Measurements from ENCODE around the gene SMARCD2.

SMARCD2 gene

GRCh38 chr17:63819131-63819530 is 23.4 kb downstream of the SMARCD2 start:
- peak overlapping the region; percentile 24; the same call in 1 of the 2 replicates for H3K27ac ChIP-seq (replicated peaks)
- no peak overlapping the region for H3K4me3 ChIP-seq (replicated peaks; ENCODE audit: insufficient read depth, low read length)
- no peak for TF ChIP-seq CTCF (IDR thresholded peaks at IDR 0.05; ENCODE audit: insufficient read depth, low read length)
- TF ChIP-seq POLR2AphosphoS5 (IDR thresholded peaks at IDR 0.05; ENCODE audit: low read depth) = no peak
- no peaks in the 10 kb centered on the region for H3K27me3 ChIP-seq (ENCODE audit: insufficient read depth, poor library complexity, severe bottlenecking)
- no peak for DNase-seq (ENCODE audit: low read depth in 1 of 2, low spot score in 1 of 2)

GRCh38 chr17:63817736-63818385 is 24.6 kb downstream of the SMARCD2 start:
- DNase-seq (ENCODE audit: low read depth in 1 of 2, low spot score in 1 of 2) = no peak
- TF ChIP-seq SPI1 (IDR thresholded peaks at IDR 0.05; ENCODE audit: borderline replicate concordance, low read depth) = no peak
- no peak for TF ChIP-seq REST (IDR thresholded peaks at IDR 0.05; ENCODE audit: insufficient replicate concordance, low read depth)
- no peak for TF ChIP-seq CTCF (IDR thresholded peaks at IDR 0.05; ENCODE audit: insufficient read depth, low read length)
- no peak for TF ChIP-seq GABPA (IDR thresholded peaks at IDR 0.05; ENCODE audit: low read depth)
- TF ChIP-seq POLR2AphosphoS5 (IDR thresholded peaks at IDR 0.05; ENCODE audit: low read depth) = no peak
- Histone ChIP-seq H3K4me3 (replicated peaks; ENCODE audit: insufficient read depth, low read length) (no peak overlapping the region), H3K27ac (replicated peaks) (no peak overlapping the region), H3K27me3 (ENCODE audit: insufficient read depth, poor library complexity, severe bottlenecking) (no peaks in the 10 kb centered on the region)

- no peak overlapping the region for H3K27ac ChIP-seq (replicated peaks)
- no peak for DNase-seq (ENCODE audit: low read depth in 1 of 2, low spot score in 1 of 2)
- no peak overlapping the region for H3K4me3 ChIP-seq (replicated peaks; ENCODE audit: insufficient read depth, low read length)
- H3K27me3 ChIP-seq (ENCODE audit: insufficient read depth, poor library complexity, severe bottlenecking) = no peaks in the 10 kb centered on the region
- TF ChIP-seq GABPA (IDR thresholded peaks at IDR 0.05; ENCODE audit: low read depth) (no peak), REST (IDR thresholded peaks at IDR 0.05; ENCODE audit: insufficient replicate concordance, low read depth) (no peak), SPI1 (IDR thresholded peaks at IDR 0.05; ENCODE audit: borderline replicate concordance, low read depth) (no peak), POLR2AphosphoS5 (IDR thresholded peaks at IDR 0.05; ENCODE audit: low read depth) (no peak), CTCF (IDR thresholded peaks at IDR 0.05; ENCODE audit: insufficient read depth, low read length) (no peak)
These were observed 25.8 kb downstream of the SMARCD2 start for GRCh38 chr17:63816669-63817068.

- DNase-seq (ENCODE audit: low read depth in 1 of 2, low spot score in 1 of 2) = no peak
- H3K27me3 ChIP-seq (ENCODE audit: insufficient read depth, poor library complexity, severe bottlenecking) = no peaks in the 10 kb centered on the region
- no peak overlapping the region for H3K4me3 ChIP-seq (replicated peaks; ENCODE audit: insufficient read depth, low read length)
- no peak overlapping the region for H3K27ac ChIP-seq (replicated peaks)
- TF ChIP-seq CTCF (IDR thresholded peaks at IDR 0.05; ENCODE audit: insufficient read depth, low read length) (no peak), SPI1 (IDR thresholded peaks at IDR 0.05; ENCODE audit: borderline replicate concordance, low read depth) (no peak), GABPA (IDR thresholded peaks at IDR 0.05; ENCODE audit: low read depth) (no peak), REST (IDR thresholded peaks at IDR 0.05; ENCODE audit: insufficient replicate concordance, low read depth) (no peak), POLR2AphosphoS5 (IDR thresholded peaks at IDR 0.05; ENCODE audit: low read depth) (no peak)
These were observed 26.4 kb downstream of the SMARCD2 start for GRCh38 chr17:63816123-63816522.
